CD4-positive, alpha-beta T cell treated with Interleukin-12 subunit alpha and Interleukin-12 subunit beta, for 1 hour (primary cell): ENCODE measurements around the gene BBC3.

Source experiments
- DNase-seq: peaks from one replicate; pipeline ENCODE4 v3.0.0-alpha.2; 2020

The BBC3 gene

GRCh38 chr19:47188507-47189033, 42.4 kb downstream of the BBC3 start:
- no peak for DNase-seq

GRCh38 chr19:47187797-47188196, 43.2 kb downstream of the BBC3 start:
- no peak for DNase-seq

- no peak for DNase-seq
These were observed 43.7 kb downstream of the BBC3 start for GRCh38 chr19:47187335-47187655.

GRCh38 chr19:47186446-47187334, 44.3 kb downstream of the BBC3 start:
- peak; percentile 78 for DNase-seq

GRCh38 chr19:47183601-47184000, 47.4 kb downstream of the BBC3 start:
- no peak for DNase-seq

GRCh38 chr19:47179653-47180310, 51.2 kb downstream of the BBC3 start:
- no peak for DNase-seq

GRCh38 chr19:47176627-47177090, 54.3 kb downstream of the BBC3 start:
- DNase-seq: peak; percentile 62

- DNase-seq: no peak
These were observed 54.9 kb downstream of the BBC3 start for GRCh38 chr19:47176071-47176626.

- DNase-seq: no peak
These were observed 58.1 kb downstream of the BBC3 start for GRCh38 chr19:47172666-47173455.
